Measurements from ENCODE around the gene SLMAP.

SLMAP gene

DNA sequence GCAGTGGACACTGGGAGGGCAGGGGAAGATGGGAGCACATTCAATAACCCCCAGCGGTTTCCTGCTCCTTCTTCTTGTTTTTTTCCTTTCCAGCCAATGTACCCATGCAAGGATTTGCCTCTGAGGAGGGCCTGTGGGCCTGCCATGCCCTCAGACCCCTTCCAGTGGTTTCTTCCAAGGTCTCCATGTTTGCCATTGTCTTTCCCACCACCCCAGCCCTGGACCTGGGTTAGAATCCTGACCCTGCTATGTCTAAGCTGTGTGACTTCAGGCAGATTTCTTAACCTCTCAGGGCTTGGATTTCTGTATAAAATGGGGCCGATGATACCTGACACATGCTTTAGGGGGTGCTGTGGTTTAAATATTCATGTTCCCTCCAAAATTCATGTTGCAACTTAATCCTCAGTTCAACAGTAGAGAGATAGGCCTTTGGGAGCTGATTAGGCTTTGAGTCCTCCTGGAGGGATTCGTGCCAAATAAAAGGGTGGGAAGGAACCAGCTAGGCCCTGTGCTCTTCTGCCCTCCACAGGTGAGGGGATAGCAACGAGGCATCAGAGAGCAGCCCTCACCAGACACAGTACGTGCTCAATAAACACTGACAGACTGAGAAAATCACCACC is 205.8 kb downstream of the SLMAP start:
- DNase-seq (ENCODE audit: low spot score): no peak

GRCh38 chr3:57962448-57962834 is 206.3 kb downstream of the SLMAP start:
- DNase-seq (ENCODE audit: low spot score): no peak

- DNase-seq (ENCODE audit: low spot score): no peak
Observed at GRCh38 chr3:57963811-57964346, 207.8 kb downstream of the SLMAP start.

- no peak for DNase-seq (ENCODE audit: low spot score)
Observed at GRCh38 chr3:57966829-57967228, 210.7 kb downstream of the SLMAP start.

DNA sequence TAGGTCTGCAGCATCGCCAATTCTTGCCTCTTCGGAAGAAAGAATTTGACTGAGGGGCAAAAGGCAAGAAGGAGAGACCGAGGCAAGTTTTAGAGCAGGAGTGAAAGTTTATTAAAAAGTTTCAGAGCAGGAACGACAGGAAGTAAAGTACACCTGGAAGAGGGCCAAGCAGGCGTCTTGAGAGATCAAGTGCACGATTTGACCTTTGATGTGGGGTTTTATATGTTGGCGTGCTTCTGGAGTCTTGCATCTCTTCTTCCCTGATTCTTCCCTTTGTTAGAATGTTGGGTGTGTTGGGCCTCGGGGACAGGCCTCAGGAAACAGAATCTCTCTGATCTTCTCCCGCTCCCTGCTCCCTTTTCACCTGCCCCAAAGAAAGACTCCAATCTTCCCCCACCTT is 211.5 kb downstream of the SLMAP start:
- no peak for DNase-seq (ENCODE audit: low spot score)

DNA sequence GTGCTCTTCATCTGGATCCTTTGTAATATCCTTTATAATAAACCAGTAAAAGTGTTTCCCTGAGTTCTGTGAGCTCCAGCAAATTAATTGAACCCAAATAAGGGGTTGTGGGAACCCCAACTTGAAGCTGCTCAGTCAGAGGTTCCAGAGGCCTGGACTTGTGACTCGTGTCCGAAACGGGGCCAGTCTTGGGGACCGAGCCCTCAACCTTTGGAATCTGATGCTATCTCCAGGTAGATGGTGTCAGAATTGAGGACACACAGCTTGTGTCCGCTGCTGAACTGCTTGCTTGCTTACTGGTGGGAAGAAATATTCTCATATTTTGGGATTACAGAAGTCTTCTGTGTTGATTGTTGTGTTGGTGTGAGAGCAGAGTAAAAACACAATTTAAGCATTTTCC is 212.4 kb downstream of the SLMAP start:
- no peak for DNase-seq (ENCODE audit: low spot score)

- no peak for DNase-seq (ENCODE audit: low spot score)
Observed at GRCh38 chr3:57971975-57972374, 215.9 kb downstream of the SLMAP start.

DNA sequence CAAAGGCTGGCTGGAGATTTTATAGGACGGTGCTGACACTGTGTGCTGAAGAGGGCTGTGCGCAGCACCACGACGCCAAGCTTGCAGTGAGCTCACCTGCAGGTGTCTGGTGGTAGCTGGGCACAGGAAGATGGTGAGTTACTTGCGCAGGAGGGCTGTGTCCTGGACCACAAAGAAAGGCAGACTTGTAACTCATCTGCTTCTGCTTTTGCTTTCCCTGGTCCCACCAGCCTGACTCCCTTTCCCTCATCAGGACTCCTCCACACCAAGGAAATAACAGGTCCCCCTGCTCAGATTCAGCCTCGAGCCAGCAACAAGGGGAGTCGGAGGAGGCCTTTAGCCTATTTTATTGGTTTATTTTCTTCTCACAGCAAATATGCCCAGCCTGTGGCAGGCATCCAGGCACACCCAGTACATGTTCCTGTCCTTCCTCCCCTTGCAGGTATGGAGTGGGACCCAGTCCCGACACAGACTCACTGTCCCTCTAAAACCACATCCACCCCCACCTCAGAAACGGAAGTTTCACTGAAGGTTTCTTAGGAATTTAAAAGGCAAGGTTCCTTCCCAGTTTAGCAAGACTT is 216.5 kb downstream of the SLMAP start:
- no peak for DNase-seq (ENCODE audit: low spot score)

GRCh38 chr3:57973715-57974477 is 217.8 kb downstream of the SLMAP start:
- no peak for DNase-seq (ENCODE audit: low spot score)

GRCh38 chr3:57974796-57975388 is 218.8 kb downstream of the SLMAP start:
- DNase-seq (ENCODE audit: low spot score): no peak

DNA sequence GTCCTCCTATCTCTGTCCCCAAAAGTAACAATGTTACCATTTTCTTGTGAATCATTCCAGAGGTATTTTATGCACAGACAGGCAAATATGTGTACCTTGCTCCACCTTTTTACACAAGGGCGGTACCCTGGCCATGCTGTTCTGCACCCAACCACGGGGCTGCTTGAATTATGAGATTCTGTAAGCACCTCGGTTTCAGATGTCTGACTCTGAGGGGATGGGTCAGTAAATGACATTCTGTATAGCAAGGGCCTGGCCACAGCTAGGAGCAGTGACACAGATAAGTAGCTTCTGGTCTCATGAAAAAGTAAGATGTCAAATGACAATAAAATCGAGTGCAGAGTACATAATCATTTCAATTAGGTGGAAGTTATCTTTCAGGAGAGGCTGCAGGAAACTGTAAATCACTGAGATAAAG is 221.7 kb downstream of the SLMAP start:
- no peak for DNase-seq (ENCODE audit: low spot score)

GRCh38 chr3:57978316-57978715 is 222.2 kb downstream of the SLMAP start:
- no peak for DNase-seq (ENCODE audit: low spot score)
